Loucy (cell line): Measurements from ENCODE around the gene CLSTN1.
A peak's percentile ranks its signal among the peaks of the same experiment; 100 is the strongest.

Experiments
- H2AFZ ChIP-seq: fragments of 200-600 bp; sonication (generic); 2 replicates; pipeline ENCODE4 v1.6.0; 2016; ENCODE audit warnings: antibody characterized with exemption, mild to moderate bottlenecking, low read length, moderate library complexity
- H3F3A ChIP-seq: fragments of 200-600 bp; 2 replicates; pipeline ENCODE4 v1.6.0; 2016; ENCODE audit warnings: antibody characterized with exemption, low read depth, mild to moderate bottlenecking
- H3K27me3 ChIP-seq: fragments of 200-600 bp; sonication (generic); 2 replicates; pipeline ENCODE4 v1.6.1; 2014; ENCODE audit warnings: low read length, mild to moderate bottlenecking; ENCODE audit not compliant: insufficient read depth, poor library complexity, severe bottlenecking
- H3K36me3 ChIP-seq: fragments of 200-600 bp; sonication (generic); 2 replicates; pipeline ENCODE4 v1.6.1; 2016; ENCODE audit warnings: low read length; ENCODE audit not compliant: insufficient read depth
- H3K4me1 ChIP-seq: fragments of 200-600 bp; sonication (generic); 2 replicates; pipeline ENCODE4 v1.5.1; 2014; ENCODE audit warnings: low read length, mild to moderate bottlenecking; ENCODE audit not compliant: insufficient read depth, poor library complexity, severe bottlenecking
- H3K4me2 ChIP-seq: fragments of 200-600 bp; sonication (generic); 2 replicates; pipeline ENCODE4 v1.6.0; 2014; ENCODE audit warnings: antibody characterized with exemption, low read length, low read depth, mild to moderate bottlenecking; ENCODE audit not compliant: poor library complexity, severe bottlenecking
- H3K4me3 ChIP-seq: fragments of 200-600 bp; sonication (generic); 2 replicates; pipeline ENCODE4 v1.5.1; 2014; ENCODE audit warnings: low read length, mild to moderate bottlenecking, mixed read lengths; ENCODE audit not compliant: poor library complexity, severe bottlenecking
- H3K79me2 ChIP-seq: fragments of 200-600 bp; sonication (generic); 2 replicates; pipeline ENCODE4 v1.6.1; 2014; ENCODE audit warnings: low read length; ENCODE audit not compliant: insufficient read depth
- H3K9ac ChIP-seq: fragments of 200-600 bp; sonication (generic); 2 replicates; pipeline ENCODE4 v1.6.0; 2014; ENCODE audit warnings: mild to moderate bottlenecking, low read depth, low read length, moderate library complexity; ENCODE audit not compliant: poor library complexity, severe bottlenecking
- H3K9me2 ChIP-seq: fragments of 200-600 bp; sonication (generic); replicated peaks from 2 replicates; pipeline ENCODE4 v1.6.1; 2016; ENCODE audit warnings: low read depth, low read length, mixed read lengths
- H3K9me3 ChIP-seq: fragments of 200-600 bp; sonication (generic); 2 replicates; pipeline ENCODE4 v1.6.1; 2014; ENCODE audit warnings: mild to moderate bottlenecking, antibody characterized with exemption, low read length, low read depth; ENCODE audit not compliant: insufficient read depth
- H4K20me1 ChIP-seq: fragments of 200-600 bp; sonication (generic); 2 replicates; pipeline ENCODE4 v1.6.0; 2014; ENCODE audit warnings: antibody characterized with exemption, low read length, mild to moderate bottlenecking; ENCODE audit not compliant: insufficient read depth, poor library complexity, severe bottlenecking
- CTCF ChIP-seq: fragments of 200-600 bp; sonication (generic); conservative IDR thresholded peaks from 2 replicates; pipeline ENCODE4 v1.5.1; 2014; ENCODE audit warnings: mild to moderate bottlenecking, antibody characterized with exemption, low read length
- EZH2phosphoT487 ChIP-seq: fragments of 200-600 bp; IDR thresholded peaks from 2 replicates; pipeline ENCODE4 v1.6.1; 2018; ENCODE audit warnings: antibody characterized with exemption, mild to moderate bottlenecking, moderate library complexity, borderline replicate concordance

Gene CLSTN1

GRCh38 chr1:9688599-9688998 is 135.2 kb downstream of the CLSTN1 start:
- no peaks in the 10 kb centered on the region for H3K9me3 ChIP-seq
- peak overlapping the region; percentile 74 for H3K4me3 ChIP-seq
- H4K20me1 ChIP-seq: no peaks in the 10 kb centered on the region
- H3K27me3 ChIP-seq: peaks cover 8% of the 10 kb centered on the region
- H3K9me2 ChIP-seq: no peaks in the 10 kb centered on the region
- no peak overlapping the region for H3K9ac ChIP-seq
- no peak for TF ChIP-seq CTCF
- no peak for TF ChIP-seq EZH2phosphoT487
- H3K4me2 ChIP-seq: peak overlapping the region; percentile 93
- H3K4me1 ChIP-seq: peaks cover 16% of the 10 kb centered on the region
- peak overlapping the region; percentile 84 for H2AFZ ChIP-seq
- H3F3A ChIP-seq: peaks cover 6% of the 10 kb centered on the region; the same call in 1 of the 2 replicates
- H3K36me3 ChIP-seq: no peaks in the 10 kb centered on the region
- no peaks in the 10 kb centered on the region for H3K79me2 ChIP-seq

- Histone ChIP-seq H3K4me1 (peaks cover 16% of the 10 kb centered on the region), H3F3A (peaks cover 6% of the 10 kb centered on the region; the same call in 1 of the 2 replicates), H3K9me3 (no peaks in the 10 kb centered on the region), H3K9ac (no peak overlapping the region), H3K27me3 (peaks cover 8% of the 10 kb centered on the region), H3K79me2 (no peaks in the 10 kb centered on the region), H3K36me3 (no peaks in the 10 kb centered on the region), H3K9me2 (no peaks in the 10 kb centered on the region), H3K4me2 (peak overlapping the region; percentile 93), H2AFZ (peak overlapping the region; percentile 84), H4K20me1 (no peaks in the 10 kb centered on the region), H3K4me3 (peak overlapping the region; percentile 74)
- TF ChIP-seq CTCF: no peak
- TF ChIP-seq EZH2phosphoT487: no peak
Measured at GRCh38 chr1:9687874-9688582, 135.7 kb downstream of the CLSTN1 start.

GRCh38 chr1:9687120-9687873 is 136.5 kb downstream of the CLSTN1 start:
- Histone ChIP-seq H3K9ac (no peak overlapping the region), H3K79me2 (no peaks in the 10 kb centered on the region), H3K4me1 (peaks cover 16% of the 10 kb centered on the region), H3K36me3 (no peaks in the 10 kb centered on the region), H3K9me2 (no peaks in the 10 kb centered on the region), H3K27me3 (peaks cover 8% of the 10 kb centered on the region), H4K20me1 (no peaks in the 10 kb centered on the region), H2AFZ (peak overlapping the region; percentile 84), H3K9me3 (no peaks in the 10 kb centered on the region), H3K4me3 (peak overlapping the region; percentile 74), H3K4me2 (peak overlapping the region; percentile 93), H3F3A (peaks cover 6% of the 10 kb centered on the region; the same call in 1 of the 2 replicates)
- TF ChIP-seq EZH2phosphoT487 (no peak), CTCF (no peak)
